GM21381 (cell line): ENCODE data around the gene BCL2.

Experiments used
- ATAC-seq: cut with Tn5 transposase; IDR thresholded peaks from one replicate; pipeline ENCODE4 v1.9.1; 2021; ENCODE audit warnings: mild to moderate bottlenecking, moderate library complexity; ENCODE audit not compliant: unreplicated experiment

Gene BCL2

GRCh38 chr18:63311118-63312018 is 8.2 kb downstream of the BCL2 start:
- peak; percentile 61 for ATAC-seq

GRCh38 chr18:63309422-63309821 is 10.1 kb downstream of the BCL2 start:
- ATAC-seq: no peak

- ATAC-seq: no peak
Measured at GRCh38 chr18:63307551-63308200, 11.9 kb downstream of the BCL2 start.

GRCh38 chr18:63306819-63307550 is 12.6 kb downstream of the BCL2 start:
- ATAC-seq: no peak

GRCh38 chr18:63306249-63306648 is 13.3 kb downstream of the BCL2 start:
- no peak for ATAC-seq

- no peak for ATAC-seq
Measured at GRCh38 chr18:63303547-63303946, 16.0 kb downstream of the BCL2 start.

GRCh38 chr18:63302636-63303405 is 16.7 kb downstream of the BCL2 start:
- ATAC-seq: no peak

- ATAC-seq: no peak
Measured at GRCh38 chr18:63302220-63302619, 17.3 kb downstream of the BCL2 start.

GRCh38 chr18:63301434-63301833 is 18.1 kb downstream of the BCL2 start:
- no peak for ATAC-seq

- ATAC-seq: peak; percentile 49
Measured at GRCh38 chr18:63299837-63300745, 19.5 kb downstream of the BCL2 start.

GRCh38 chr18:63298400-63299365 is 20.9 kb downstream of the BCL2 start:
- no peak for ATAC-seq

- no peak for ATAC-seq
Measured at GRCh38 chr18:63297687-63298399, 21.7 kb downstream of the BCL2 start.

- ATAC-seq: no peak
Measured at GRCh38 chr18:63293935-63294334, 25.6 kb downstream of the BCL2 start.

- peak; percentile 52 for ATAC-seq
Measured at GRCh38 chr18:63292831-63293683, 26.5 kb downstream of the BCL2 start.

- ATAC-seq: no peak
Measured at GRCh38 chr18:63291278-63291677, 28.3 kb downstream of the BCL2 start.

GRCh38 chr18:63290821-63291200 is 28.8 kb downstream of the BCL2 start:
- ATAC-seq: no peak

GRCh38 chr18:63290166-63290820 is 29.3 kb downstream of the BCL2 start:
- ATAC-seq: no peak
